ENCODE measurements around the gene TEX19.
"Not testable (repeated sequence)": the region's sequence is repeated elsewhere in the genome, so short reads cannot be mapped to it uniquely, and the experiment has no call there.

The TEX19 gene

GRCh38 chr17:82345151-82345976 lies 13.7 kb upstream of the TEX19 start:
- no peak overlapping the region for H3K4me3 ChIP-seq (ENCODE audit: control insufficient read depth, low read depth, low read length)
- TF ChIP-seq, protein P1, sequence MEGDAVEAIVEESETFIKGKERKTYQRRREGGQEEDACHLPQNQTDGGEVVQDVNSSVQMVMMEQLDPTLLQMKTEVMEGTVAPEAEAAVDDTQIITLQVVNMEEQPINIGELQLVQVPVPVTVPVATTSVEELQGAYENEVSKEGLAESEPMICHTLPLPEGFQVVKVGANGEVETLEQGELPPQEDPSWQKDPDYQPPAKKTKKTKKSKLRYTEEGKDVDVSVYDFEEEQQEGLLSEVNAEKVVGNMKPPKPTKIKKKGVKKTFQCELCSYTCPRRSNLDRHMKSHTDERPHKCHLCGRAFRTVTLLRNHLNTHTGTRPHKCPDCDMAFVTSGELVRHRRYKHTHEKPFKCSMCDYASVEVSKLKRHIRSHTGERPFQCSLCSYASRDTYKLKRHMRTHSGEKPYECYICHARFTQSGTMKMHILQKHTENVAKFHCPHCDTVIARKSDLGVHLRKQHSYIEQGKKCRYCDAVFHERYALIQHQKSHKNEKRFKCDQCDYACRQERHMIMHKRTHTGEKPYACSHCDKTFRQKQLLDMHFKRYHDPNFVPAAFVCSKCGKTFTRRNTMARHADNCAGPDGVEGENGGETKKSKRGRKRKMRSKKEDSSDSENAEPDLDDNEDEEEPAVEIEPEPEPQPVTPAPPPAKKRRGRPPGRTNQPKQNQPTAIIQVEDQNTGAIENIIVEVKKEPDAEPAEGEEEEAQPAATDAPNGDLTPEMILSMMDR (IDR thresholded peaks at IDR 0.05; ENCODE audit: control insufficient read depth, insufficient read depth, low read depth, low read length, missing control alignments): no peak
- DNase-seq (ENCODE audit: low read depth): no peak

DNA sequence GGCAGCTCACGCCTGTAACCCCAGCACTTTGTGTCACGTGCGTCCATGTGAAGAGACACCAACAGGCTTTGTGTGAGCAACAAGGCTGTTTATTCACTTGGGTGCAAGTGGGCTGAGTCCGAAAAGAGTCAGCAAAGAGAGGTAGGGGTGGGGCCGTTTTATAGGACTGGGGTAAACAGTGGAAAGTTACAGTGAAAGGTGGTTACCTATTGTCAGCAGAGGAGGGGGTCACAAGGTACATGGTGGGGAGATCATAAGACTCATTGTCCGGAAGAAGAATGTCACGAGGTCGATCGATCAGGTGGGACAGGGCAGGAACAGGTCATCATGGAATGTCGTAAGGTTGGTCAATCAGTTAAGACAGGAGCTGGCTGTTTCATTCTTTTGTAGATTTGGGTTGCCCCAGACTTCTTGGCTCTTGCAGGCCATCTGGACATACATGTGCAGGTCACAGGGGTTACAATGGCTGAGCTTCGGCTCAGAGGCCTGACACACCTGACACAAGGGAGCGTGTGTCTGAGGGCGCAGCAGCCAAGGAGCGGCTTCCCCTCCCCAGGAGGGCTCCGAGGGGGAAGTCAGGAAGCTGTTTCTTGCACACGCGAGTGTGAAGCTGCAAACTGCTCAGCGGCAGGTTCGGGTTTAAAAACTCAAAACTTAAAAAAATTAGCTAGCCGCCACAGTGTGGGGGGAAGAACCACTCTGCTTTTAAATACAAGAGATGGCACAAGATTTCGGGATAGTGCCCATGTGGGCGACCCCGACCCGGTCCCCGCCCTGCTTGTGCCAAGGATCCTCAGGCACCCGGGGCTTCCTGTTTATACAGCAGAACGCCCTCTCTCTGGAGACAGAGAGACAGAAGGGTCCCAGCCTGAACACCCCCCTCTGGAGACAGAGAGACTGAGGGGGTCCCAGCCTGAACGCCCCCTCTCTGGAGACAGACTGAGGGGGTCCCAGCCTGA lies 12.4 kb upstream of the TEX19 start:
- DNase-seq (ENCODE audit: low read depth): no peak
- no peak overlapping the region for H3K4me3 ChIP-seq (ENCODE audit: control insufficient read depth, low read depth, low read length)
- TF ChIP-seq, protein P1 (IDR thresholded peaks at IDR 0.05; ENCODE audit: control insufficient read depth, insufficient read depth, low read depth, low read length, missing control alignments): no peak

DNA sequence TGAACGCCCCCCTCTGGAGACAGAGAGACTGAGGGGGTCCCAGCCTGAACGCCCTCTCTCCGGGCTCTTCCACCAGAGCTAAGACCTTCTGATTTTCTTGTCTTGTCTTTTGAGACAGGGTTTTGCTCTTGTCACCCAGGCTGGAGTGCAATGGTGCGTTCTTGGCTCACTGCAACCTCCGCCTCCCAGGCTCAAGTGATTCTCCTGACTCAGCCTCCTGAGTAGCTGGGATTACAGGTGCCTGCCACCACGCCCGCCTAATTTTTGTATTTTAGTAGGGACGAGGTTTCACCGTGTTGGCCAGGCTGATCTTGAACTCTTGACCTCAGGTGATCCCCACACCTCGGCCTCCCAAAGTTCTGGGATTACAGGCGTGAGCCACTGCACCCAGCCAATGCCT lies 11.1 kb upstream of the TEX19 start:
- not testable (repeated sequence) for H3K4me3 ChIP-seq (ENCODE audit: control insufficient read depth, low read depth, low read length)

GRCh38 chr17:82348434-82348833 lies 10.6 kb upstream of the TEX19 start:
- H3K4me3 ChIP-seq (ENCODE audit: control insufficient read depth, low read depth, low read length): no peak overlapping the region
- TF ChIP-seq, protein P1 (IDR thresholded peaks at IDR 0.05; ENCODE audit: control insufficient read depth, insufficient read depth, low read depth, low read length, missing control alignments): no peak
- no peak for DNase-seq (ENCODE audit: low read depth)

More for the DNA sequence above, 11.1 kb upstream of the TEX19 start:
- not testable (repeated sequence) for DNase-seq (ENCODE audit: low read depth)

DNA sequence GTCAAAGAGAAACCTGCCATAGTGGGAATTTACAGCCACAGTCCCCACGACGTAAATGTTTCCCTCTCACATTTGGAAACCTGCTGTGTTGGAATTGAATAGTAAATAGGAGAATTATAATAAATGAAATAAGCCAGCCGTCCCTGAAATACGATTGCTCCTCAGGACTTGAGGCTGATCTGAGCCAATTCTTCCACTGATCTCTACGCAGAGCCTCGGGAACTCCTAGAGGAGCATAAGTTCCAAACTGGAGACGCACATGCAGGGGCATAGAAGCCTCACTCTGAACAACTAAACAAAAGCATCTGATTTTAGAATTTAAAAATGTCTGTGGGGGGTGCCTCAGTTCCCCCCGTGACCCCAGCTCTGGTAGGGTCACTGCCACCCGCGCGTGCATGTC lies 10.2 kb upstream of the TEX19 start:
- DNase-seq (ENCODE audit: low read depth): no peak
- TF ChIP-seq, protein P1 (IDR thresholded peaks at IDR 0.05; ENCODE audit: control insufficient read depth, insufficient read depth, low read depth, low read length, missing control alignments): no peak
- H3K4me3 ChIP-seq (ENCODE audit: control insufficient read depth, low read depth, low read length): no peak overlapping the region

GRCh38 chr17:82349287-82349701 lies 9.8 kb upstream of the TEX19 start:
- TF ChIP-seq, protein P1 (IDR thresholded peaks at IDR 0.05; ENCODE audit: control insufficient read depth, insufficient read depth, low read depth, low read length, missing control alignments): no peak
- H3K4me3 ChIP-seq (ENCODE audit: control insufficient read depth, low read depth, low read length): no peak overlapping the region; the same call in none of the 2 replicates
- peak; percentile 54 for DNase-seq (ENCODE audit: low read depth)
